Activated B cell treated with CpG ODN at 0.5 μM for 24 hours (primary cell): ENCODE results near the gene INSC. TPM values are rescaled to one million over a fixed set of nuclear protein-coding genes. Genes with fewer than 3 reads are reported as not detected.
A peak's percentile ranks its signal among the peaks of the same experiment; 100 is the strongest.
"Not testable (repeated sequence)": the region's sequence is repeated elsewhere in the genome, so short reads cannot be mapped to it uniquely, and the experiment has no call there.

Experiments
- ATAC-seq: fragments of 200-7000 bp; cut with Tn5 transposase; one replicate; pipeline ENCODE4 v1.10.0; 2021; ENCODE audit warnings: low read depth, mild to moderate bottlenecking, moderate library complexity
- CTCF ChIA-PET: fragments of 350-600 bp; sonication (Branson Sonifier 250); formaldehyde crosslinking; loops from one replicate; lab custom pipeline; 2021; ENCODE audit warnings: antibody characterized with exemption; lab: Charles Lee
- POLR2A ChIA-PET: fragments of 350-600 bp; sonication (Branson Sonifier 250); formaldehyde crosslinking; loops from one replicate; lab custom pipeline; 2021; ENCODE audit warnings: antibody characterized with exemption; lab: Charles Lee
- DNase-seq: peaks from one replicate; pipeline ENCODE4 v3.0.0; 2022
- H3K27ac Mint-ChIP-seq: one replicate; pipeline ENCODE4 v1.8.0; 2020; ENCODE audit warnings: mixed read lengths
- H3K27me3 Mint-ChIP-seq: one replicate; pipeline ENCODE4 v1.8.0; 2021; ENCODE audit warnings: mixed read lengths
- H3K36me3 Mint-ChIP-seq: one replicate; pipeline ENCODE4 v1.8.0; 2021; ENCODE audit warnings: low read depth, mixed read lengths
- H3K4me1 Mint-ChIP-seq: one replicate; pipeline ENCODE4 v1.8.0; 2021; ENCODE audit warnings: mixed read lengths
- H3K4me3 Mint-ChIP-seq: one replicate; pipeline ENCODE4 v1.8.0; 2020; ENCODE audit warnings: mild to moderate bottlenecking, mixed read lengths
- H3K9me3 Mint-ChIP-seq: one replicate; pipeline ENCODE4 v1.8.0; 2020; ENCODE audit warnings: mixed read lengths
- intact Hi-C: fragments of 100-400 bp; cut with micrococcal nuclease; formaldehyde crosslinking; loops from one replicate; pipeline ENCODE4 v1.15.1; 2024
- total RNA-seq: library from RNA; stranded (reverse); gene quantifications from 2 replicates; pipeline ENCODE4 v1.2.3, GENCODE V29; 2022
- TF ChIP-seq, protein P1 (sequence below): fragments of 200-600 bp; IDR thresholded peaks from one replicate; pipeline ENCODE4 v1.8.0; 2022; ENCODE audit warnings: antibody characterized with exemption, mild to moderate bottlenecking

Gene INSC, protein sequence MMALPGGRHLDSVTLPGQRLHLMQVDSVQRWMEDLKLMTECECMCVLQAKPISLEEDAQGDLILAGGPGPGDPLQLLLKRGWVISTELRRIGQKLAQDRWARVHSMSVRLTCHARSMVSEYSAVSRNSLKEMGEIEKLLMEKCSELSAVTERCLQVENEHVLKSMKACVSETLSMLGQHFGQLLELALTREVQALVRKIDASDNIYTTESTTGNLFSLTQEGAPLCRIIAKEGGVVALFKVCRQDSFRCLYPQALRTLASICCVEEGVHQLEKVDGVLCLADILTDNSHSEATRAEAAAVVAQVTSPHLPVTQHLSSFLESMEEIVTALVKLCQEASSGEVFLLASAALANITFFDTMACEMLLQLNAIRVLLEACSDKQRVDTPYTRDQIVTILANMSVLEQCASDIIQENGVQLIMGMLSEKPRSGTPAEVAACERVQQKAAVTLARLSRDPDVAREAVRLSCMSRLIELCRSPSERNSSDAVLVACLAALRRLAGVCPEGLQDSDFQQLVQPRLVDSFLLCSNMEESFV
- total RNA-seq, result not detected in 2 replicates

DNA sequence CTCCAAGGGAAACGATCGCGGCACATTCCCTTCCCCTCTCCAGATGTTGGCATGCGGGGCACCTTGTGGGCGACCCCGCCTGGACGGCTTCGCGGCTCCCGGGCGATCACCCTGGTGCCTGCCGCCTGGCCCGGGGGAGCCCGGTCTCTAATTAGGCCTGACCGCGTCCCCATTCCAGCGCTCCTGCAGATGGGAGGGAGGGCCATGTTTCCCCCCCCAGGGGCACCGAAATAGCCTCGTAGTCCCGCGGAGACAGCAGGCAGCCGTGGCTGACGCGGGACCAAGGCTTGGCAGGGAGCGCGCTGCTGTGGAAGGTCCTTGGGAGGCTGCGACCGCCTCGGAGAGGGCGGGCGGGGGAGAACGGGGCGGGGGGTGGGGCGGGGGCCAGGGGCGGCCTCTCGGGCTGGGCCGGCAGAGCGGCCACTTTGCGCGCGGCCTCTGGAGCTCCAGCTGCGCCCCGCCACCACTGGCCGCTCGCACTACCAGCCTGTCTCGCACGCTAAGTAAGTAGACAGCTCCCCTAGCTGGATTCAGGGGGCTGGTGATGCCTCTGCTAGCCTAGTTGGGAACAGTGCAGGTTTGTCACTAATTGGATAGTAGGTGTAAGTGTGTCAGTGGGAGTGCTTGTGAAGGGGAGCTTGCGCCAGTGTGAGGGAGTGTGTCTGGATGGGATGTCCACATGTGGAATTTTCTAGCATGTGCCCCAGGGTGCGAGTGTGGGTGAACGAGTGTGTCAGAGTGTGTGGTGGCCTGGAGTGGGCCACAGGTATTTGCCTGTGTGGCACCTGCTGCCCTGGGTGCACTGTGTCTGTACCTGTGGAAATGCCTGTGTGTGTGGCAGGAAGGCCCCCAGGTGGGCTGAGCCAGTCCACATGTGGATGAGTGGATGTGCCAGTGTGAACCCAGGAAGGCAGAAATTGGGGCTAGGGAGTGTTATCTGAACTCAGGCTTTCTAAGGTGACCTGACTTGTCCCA is at the start of gene INSC:
INSC (plus strand) TSS at position 423 of the 975 bp plus-strand sequence. CDS start 34,252 bp downstream, outside the sequence.
- Mint-ChIP-seq H3K27me3 (peaks cover 17% of the 10 kb centered on the region), H3K9me3 (no peaks in the 10 kb centered on the region), H3K4me1 (peaks cover 72% of the 10 kb centered on the region), H3K36me3 (no peaks in the 10 kb centered on the region), H3K27ac (peak within 1 kb of the TSS; percentile 79), H3K4me3 (peak within 1 kb of the TSS; percentile 70)
- DNase-seq (no peak), ATAC-seq (no peak)
- POLR2A ChIA-PET, result interaction anchor here (2.0 kb wide), 1 partner anchor 209 kb away, joined by 5 read pairs; no protein-coding TSS in a partner anchor
- TF ChIP-seq, protein P1, sequence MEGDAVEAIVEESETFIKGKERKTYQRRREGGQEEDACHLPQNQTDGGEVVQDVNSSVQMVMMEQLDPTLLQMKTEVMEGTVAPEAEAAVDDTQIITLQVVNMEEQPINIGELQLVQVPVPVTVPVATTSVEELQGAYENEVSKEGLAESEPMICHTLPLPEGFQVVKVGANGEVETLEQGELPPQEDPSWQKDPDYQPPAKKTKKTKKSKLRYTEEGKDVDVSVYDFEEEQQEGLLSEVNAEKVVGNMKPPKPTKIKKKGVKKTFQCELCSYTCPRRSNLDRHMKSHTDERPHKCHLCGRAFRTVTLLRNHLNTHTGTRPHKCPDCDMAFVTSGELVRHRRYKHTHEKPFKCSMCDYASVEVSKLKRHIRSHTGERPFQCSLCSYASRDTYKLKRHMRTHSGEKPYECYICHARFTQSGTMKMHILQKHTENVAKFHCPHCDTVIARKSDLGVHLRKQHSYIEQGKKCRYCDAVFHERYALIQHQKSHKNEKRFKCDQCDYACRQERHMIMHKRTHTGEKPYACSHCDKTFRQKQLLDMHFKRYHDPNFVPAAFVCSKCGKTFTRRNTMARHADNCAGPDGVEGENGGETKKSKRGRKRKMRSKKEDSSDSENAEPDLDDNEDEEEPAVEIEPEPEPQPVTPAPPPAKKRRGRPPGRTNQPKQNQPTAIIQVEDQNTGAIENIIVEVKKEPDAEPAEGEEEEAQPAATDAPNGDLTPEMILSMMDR, result no peak
- CTCF ChIA-PET, result interaction anchor here (1.2 to 7.0 kb wide), 2 partner anchors 14 to 45 kb away, joined by 3 to 50 read pairs; no protein-coding TSS in a partner anchor
- intact Hi-C loops, result loop anchor here (10.0 kb wide), 1 partner anchor 1450 kb away; the partner anchor contains the start of gene FAR1

DNA sequence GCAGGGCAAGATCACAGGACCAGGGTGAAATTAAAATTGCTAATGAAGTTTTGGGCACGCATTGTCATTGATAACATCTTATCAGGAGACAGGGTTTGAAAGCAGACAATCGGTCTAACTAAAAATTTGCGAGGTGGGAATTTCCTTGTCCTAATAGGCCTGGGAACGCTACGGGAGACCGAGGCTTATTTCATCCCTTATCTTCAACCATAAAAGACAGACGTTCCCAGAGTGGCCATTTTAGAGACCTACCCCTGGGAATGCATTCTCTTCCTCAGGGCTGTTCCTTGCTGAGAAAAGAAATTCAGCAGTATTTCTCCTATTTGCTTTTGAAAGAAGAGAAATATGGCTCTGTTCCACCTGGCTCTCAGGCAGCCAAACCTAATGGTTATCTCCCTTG is 45.0 kb upstream of the INSC start:
- H3K27me3 Mint-ChIP-seq, result peaks cover 33% of the 10 kb centered on the region
- CTCF ChIA-PET, result interaction anchor here (2.1 kb wide), 1 partner anchor 162 kb away, joined by 8 read pairs; no protein-coding TSS in a partner anchor
- H3K36me3 Mint-ChIP-seq, H3K27ac Mint-ChIP-seq, POLR2A ChIA-PET, ATAC-seq, H3K4me3 Mint-ChIP-seq, H3K9me3 Mint-ChIP-seq, DNase-seq: not testable (repeated sequence)
- H3K4me1 Mint-ChIP-seq, result peaks cover 16% of the 10 kb centered on the region
- intact Hi-C loops, result loop anchor here (10.0 kb wide), 1 partner anchor 425 kb away; the partner anchor contains the start of gene PDE3B

DNA sequence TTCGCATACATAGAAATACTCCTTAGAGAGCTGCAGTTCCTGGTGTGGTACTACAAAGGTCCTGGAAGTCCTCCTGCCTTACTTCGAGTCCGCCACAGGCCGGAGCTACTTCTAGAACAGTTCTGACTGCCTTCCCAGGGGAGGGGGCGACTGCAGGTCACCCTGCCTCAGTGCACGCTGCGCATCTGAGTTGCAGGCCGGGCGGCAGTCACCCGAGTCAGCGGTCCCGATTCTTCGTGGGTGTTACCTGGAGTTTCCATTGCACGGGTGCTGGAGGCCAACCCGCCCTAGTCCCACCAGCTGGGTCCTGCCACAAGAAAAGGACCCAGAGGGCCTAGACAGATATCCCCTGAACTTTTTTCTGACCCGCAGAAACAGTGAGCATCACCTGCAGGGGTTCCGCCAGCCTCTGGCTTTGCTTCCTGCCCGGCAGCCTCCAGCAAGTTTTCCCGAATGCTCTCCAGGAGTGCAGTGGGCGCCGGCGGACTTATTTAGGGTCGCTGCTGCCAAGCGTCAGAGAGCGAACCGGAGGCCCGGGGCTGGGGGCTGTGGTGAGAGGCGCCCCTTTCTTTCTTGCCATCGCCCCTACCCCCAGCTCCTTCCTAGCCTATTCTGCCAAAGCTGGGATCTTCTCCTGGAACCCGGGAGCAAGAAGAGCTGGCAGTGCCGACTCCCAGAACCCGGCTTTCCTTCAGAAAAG is 43.0 kb upstream of the INSC start:
- no peak overlapping the region for H3K27ac Mint-ChIP-seq
- peaks cover 9% of the 10 kb centered on the region for H3K9me3 Mint-ChIP-seq
- intact Hi-C loops, result loop anchor here (10.0 kb wide), 1 partner anchor 427 kb away; the partner anchor contains the start of gene PDE3B
- H3K4me1 Mint-ChIP-seq, result peaks cover 18% of the 10 kb centered on the region
- no peak for ATAC-seq
- TF ChIP-seq, protein P1, result no peak
- DNase-seq, result no peak
- CTCF ChIA-PET, result interaction anchor here (1.1 to 2.1 kb wide), 2 partner anchors 29 to 164 kb away, joined by 3 to 8 read pairs; no protein-coding TSS in a partner anchor
- peaks cover 34% of the 10 kb centered on the region for H3K27me3 Mint-ChIP-seq
- POLR2A ChIA-PET, result no interaction called here
- no peaks in the 10 kb centered on the region for H3K36me3 Mint-ChIP-seq
- no peak overlapping the region for H3K4me3 Mint-ChIP-seq

DNA sequence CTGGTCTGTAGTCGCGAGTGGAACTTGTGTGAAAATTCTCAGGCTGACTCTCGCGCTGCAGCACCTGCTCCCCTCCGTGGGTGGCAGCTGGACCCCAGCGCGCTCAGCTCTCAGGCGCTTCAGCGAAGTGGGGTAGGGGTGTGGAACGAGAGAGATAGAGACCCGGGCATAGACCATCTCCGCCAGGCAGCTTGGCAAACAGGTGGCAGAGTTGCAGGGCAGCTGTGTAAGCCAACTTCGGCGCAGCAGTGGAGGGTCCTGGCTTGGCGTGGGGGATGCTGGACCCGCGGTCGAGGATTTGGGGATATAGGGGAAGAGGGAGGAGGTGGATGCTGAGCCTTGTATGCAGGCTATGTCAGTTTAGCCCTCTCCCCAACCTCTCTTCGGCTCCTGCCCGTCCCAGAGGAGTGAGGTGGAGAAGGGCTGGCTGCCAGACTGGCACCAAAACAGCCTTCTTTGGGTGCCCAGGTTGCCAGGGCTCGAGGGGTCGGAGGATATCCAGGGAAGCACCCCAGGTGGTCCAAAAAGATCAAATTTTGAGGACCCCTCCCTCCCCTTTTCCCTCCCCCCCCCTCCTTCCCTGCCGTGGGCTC is 42.1 kb upstream of the INSC start:
- Mint-ChIP-seq H3K9me3 (peaks cover 9% of the 10 kb centered on the region), H3K27ac (no peak overlapping the region), H3K4me1 (peaks cover 18% of the 10 kb centered on the region), H3K4me3 (no peak overlapping the region), H3K27me3 (peaks cover 39% of the 10 kb centered on the region), H3K36me3 (no peaks in the 10 kb centered on the region)
- no peak for DNase-seq
- ChIA-PET POLR2A (no interaction called here), CTCF (interaction anchor here (6.0 kb wide), 1 partner anchor 165 kb away, joined by 74 read pairs; no protein-coding TSS in a partner anchor)
- TF ChIP-seq, protein P1, result no peak
- intact Hi-C loops, result loop anchor here (10.0 kb wide), 1 partner anchor 428 kb away; the partner anchor contains the start of gene PDE3B
- no peak for ATAC-seq
